IMR-90 (cell line): ENCODE results near the gene BLOC1S4. TPM values are rescaled to one million over a fixed set of nuclear protein-coding genes. Genes with fewer than 3 reads are reported as not detected.

Experiments used
- ATAC-seq: fragments of 200-7000 bp; cut with Tn5 transposase; 2 replicates; pipeline ENCODE4 v1.9.1; 2020; ENCODE audit warnings: low read depth, mild to moderate bottlenecking, moderate library complexity
- BruUV-seq: library from RNA; stranded (reverse); fragments of 400-500 nt; replicated peaks from 2 replicates; lab custom pipeline; 2021; lab: Mats Ljungman, UMichigan
- CTCF ChIA-PET: fragments of 300-600 bp; formaldehyde crosslinking; extraction: SDS; loops from one replicate; lab custom pipeline; 2021; ENCODE audit warnings: antibody characterized with exemption; lab: Yijun Ruan, JAX
- POLR2A ChIA-PET: fragments of 300-600 bp; sonication (Branson Sonifier 250); formaldehyde crosslinking; loops from one replicate; lab custom pipeline; 2022; ENCODE audit warnings: antibody characterized with exemption; ENCODE audit not compliant: unreplicated experiment; lab: Charles Lee
- DNase-seq: peaks from one replicate; pipeline ENCODE4 v3.0.0; 2013
- H2AFZ ChIP-seq: replicated peaks from 2 replicates; pipeline ENCODE3; 2013; ENCODE audit warnings: low read length, mild to moderate bottlenecking; ENCODE audit not compliant: poor library complexity
- H2AK5ac ChIP-seq: 2 replicates; pipeline ENCODE4 v1.6.1; 2013; ENCODE audit warnings: low read depth, low read length, inconsistent platforms
- H2AK9ac ChIP-seq: replicated peaks from 2 replicates; pipeline ENCODE3; 2013; ENCODE audit warnings: mild to moderate bottlenecking, low read depth, low read length, moderate library complexity; ENCODE audit not compliant: poor library complexity
- H2BK120ac ChIP-seq: 2 replicates; pipeline ENCODE4 v1.6.1; 2013; ENCODE audit warnings: low read depth, low read length, inconsistent platforms
- H2BK15ac ChIP-seq: 3 replicates; pipeline ENCODE4 v1.6.1; 2013; ENCODE audit warnings: low read depth, low read length, inconsistent platforms
- H2BK20ac ChIP-seq: 2 replicates; pipeline ENCODE4 v1.6.1; 2013; ENCODE audit warnings: low read depth, mild to moderate bottlenecking, inconsistent platforms, low read length, moderate library complexity
- H2BK5ac ChIP-seq: 2 replicates; pipeline ENCODE4 v1.6.1; 2013; ENCODE audit warnings: mild to moderate bottlenecking, low read depth, low read length, inconsistent platforms; ENCODE audit not compliant: poor library complexity, severe bottlenecking
- H3K14ac ChIP-seq: replicated peaks from 2 replicates; pipeline ENCODE4 v1.6.1; 2013; ENCODE audit warnings: low read depth, low read length, inconsistent platforms
- H3K18ac ChIP-seq: 2 replicates; pipeline ENCODE4 v1.6.1; 2013; ENCODE audit warnings: low read depth, low read length, control low read depth
- H3K23ac ChIP-seq: 2 replicates; pipeline ENCODE4 v1.6.1; 2013; ENCODE audit warnings: low read depth, low read length, inconsistent platforms
- H3K27ac ChIP-seq: 2 replicates; pipeline ENCODE4 v1.5.1; 2013; ENCODE audit warnings: mild to moderate bottlenecking, control low read depth, low read length; ENCODE audit not compliant: insufficient read depth
- H3K27me3 ChIP-seq: 2 replicates; pipeline ENCODE4 v1.6.1; 2013; ENCODE audit warnings: low read length; ENCODE audit not compliant: control insufficient read depth, insufficient read depth
- H3K36me3 ChIP-seq: 2 replicates; pipeline ENCODE4 v1.6.1; 2013; ENCODE audit warnings: low read length, mixed read lengths; ENCODE audit not compliant: control insufficient read depth, insufficient read depth
- H3K4ac ChIP-seq: 2 replicates; pipeline ENCODE4 v1.6.1; 2013; ENCODE audit warnings: low read depth, low read length, inconsistent platforms
- H3K4me1 ChIP-seq: 2 replicates; pipeline ENCODE4 v1.6.1; 2013; ENCODE audit warnings: low read length, mixed read lengths; ENCODE audit not compliant: control insufficient read depth, insufficient read depth
- H3K4me2 ChIP-seq: 2 replicates; pipeline ENCODE4 v1.6.1; 2013; ENCODE audit warnings: low read depth, mild to moderate bottlenecking, control low read depth, low read length, moderate library complexity
- H3K4me3 ChIP-seq: 2 replicates; pipeline ENCODE4 v1.5.1; 2013; ENCODE audit warnings: low read depth, mild to moderate bottlenecking, control low read depth, low read length, moderate library complexity; ENCODE audit not compliant: insufficient read depth
- H3K56ac ChIP-seq: 2 replicates; pipeline ENCODE4 v1.6.1; 2013; ENCODE audit warnings: low read length, inconsistent platforms; ENCODE audit not compliant: insufficient read depth; ENCODE audit errors: extremely low read depth
- H3K79me1 ChIP-seq, 2 experiments: 2 replicates each; pipeline ENCODE4 v1.6.1; 2013; ENCODE audit warnings: low read length in 2 of 2, inconsistent platforms in 1 of 2, low read depth in 1 of 2
- H3K9ac ChIP-seq: 2 replicates; pipeline ENCODE4 v1.6.1; 2013; ENCODE audit warnings: low read depth, low read length, control low read depth
- H3K9me1 ChIP-seq: 2 replicates; pipeline ENCODE4 v1.6.1; 2013; ENCODE audit warnings: low read length, inconsistent platforms; ENCODE audit not compliant: insufficient read depth
- H3K9me3 ChIP-seq: 2 replicates; pipeline ENCODE4 v1.6.1; 2013; ENCODE audit warnings: low read length; ENCODE audit not compliant: control insufficient read depth, insufficient read depth
- H4K20me1 ChIP-seq: 2 replicates; pipeline ENCODE4 v1.6.1; 2013; ENCODE audit warnings: low read length, inconsistent platforms; ENCODE audit not compliant: insufficient read depth
- H4K5ac ChIP-seq: 2 replicates; pipeline ENCODE4 v1.6.1; 2013; ENCODE audit warnings: mild to moderate bottlenecking, low read depth, low read length, control low read depth
- H4K8ac ChIP-seq, 2 experiments: 2 replicates each; pipeline ENCODE4 v1.6.1; 2013; ENCODE audit warnings: low read depth in 2 of 2, low read length in 2 of 2, control low read depth in 1 of 2, inconsistent platforms in 1 of 2
- H4K91ac ChIP-seq: 2 replicates; pipeline ENCODE4 v1.6.1; 2013; ENCODE audit warnings: low read depth, low read length, inconsistent platforms; ENCODE audit not compliant: insufficient read depth
- CTCF ChIP-seq: conservative IDR thresholded peaks from 2 replicates; pipeline ENCODE4 v1.5.1; 2012; ENCODE audit warnings: mild to moderate bottlenecking, low read depth, low read length, improper control_type of control experiment
- MXI1 ChIP-seq: IDR thresholded peaks from 2 replicates; pipeline ENCODE4 v1.6.1; 2012; ENCODE audit warnings: low read depth, mild to moderate bottlenecking, low read length, moderate library complexity, borderline replicate concordance
- NFE2L2 ChIP-seq: fragments of 150-350 bp; IDR thresholded peaks from 2 replicates; pipeline ENCODE4 v1.6.1; 2016; ENCODE audit warnings: low read depth, mild to moderate bottlenecking, low read length
- POLR2A ChIP-seq: IDR thresholded peaks from 2 replicates; pipeline ENCODE4 v1.6.1; 2012; ENCODE audit warnings: mild to moderate bottlenecking, low read depth, low read length
- RAD21 ChIP-seq: IDR thresholded peaks from 2 replicates; pipeline ENCODE4 v1.6.1; 2012; ENCODE audit warnings: low read length, improper control_type of control experiment
- RCOR1 ChIP-seq: IDR thresholded peaks from 2 replicates; pipeline ENCODE4 v1.6.1; 2012; ENCODE audit warnings: mild to moderate bottlenecking, low read length, improper control_type of control experiment; ENCODE audit not compliant: insufficient replicate concordance
- RFX5 ChIP-seq: IDR thresholded peaks from 2 replicates; pipeline ENCODE4 v1.8.0; 2012; ENCODE audit warnings: low read depth, mild to moderate bottlenecking, low read length, moderate library complexity
- SMC3 ChIP-seq: fragments of 150-350 bp; IDR thresholded peaks from 2 replicates; pipeline ENCODE4 v1.6.1; 2016; ENCODE audit warnings: low read depth, mild to moderate bottlenecking, antibody characterized with exemption, low read length, moderate library complexity
- WGBS, 2 experiments: methylation state at CpG; one replicate each; pipeline versions ENCODE4 v1.1.5 to v1.1.7; 2013; ENCODE audit warnings: missing lambda C conversion rate in 2 of 2; ENCODE audit not compliant: insufficient read length in 1 of 2; ENCODE audit errors: extremely low coverage in 2 of 2; 5-methylcytosine and 5-hydroxymethylcytosine counted together
- dilution Hi-C: fragments of 300-500 bp; cut with HindIII; formaldehyde crosslinking; loops from one replicate; pipeline ENCODE4 v1.14.3; 2018; ENCODE audit warnings: low sequenced_read_pairs; ENCODE audit not compliant: unreplicated experiment
- in situ Hi-C: fragments of 300-500 bp; cut with MboI; formaldehyde crosslinking; loops from 3 replicates; pipeline ENCODE4 v1.14.3; 2019; ENCODE audit warnings: low sequenced_read_pairs, inconsistent platforms, mixed read lengths
- intact Hi-C: fragments of 100-400 bp; cut with micrococcal nuclease; formaldehyde crosslinking; loops from 2 replicates; pipeline ENCODE4 v1.10.0; 2022
- polyA plus RNA-seq, 3 experiments: library from polyadenylated mRNA; depleted of rRNA; stranded (reverse); fragments of >200 nt; gene quantifications; 2 replicates each; pipeline ENCODE4 v1.2.3, GENCODE V29; 2012; ENCODE audit warnings: low replicate concordance in 1 of 3
- total RNA-seq: library from RNA; depleted of rRNA; stranded (reverse); fragments of >200 nt; gene quantifications from 2 replicates; pipeline ENCODE4 v1.2.3, GENCODE V29; 2012
- TF ChIP-seq, protein P1 (sequence below): fragments of 150-350 bp; IDR thresholded peaks from 2 replicates; pipeline ENCODE4 v1.6.1; 2016; ENCODE audit warnings: low read depth, mild to moderate bottlenecking, low read length, moderate library complexity, borderline replicate concordance

The BLOC1S4 gene
- total and polyA plus RNA-seq, 2 of the 4 experiments (the other 2 are of a cell fraction) = 8.8 to 22.1 TPM

GRCh38 chr4:6699388-6699787, 16.6 kb upstream of the BLOC1S4 start:
- Histone ChIP-seq H3K27ac (no peak overlapping the region), H3K9ac (no peak overlapping the region), H4K5ac (no peak overlapping the region), H2BK20ac (no peak overlapping the region), H3K9me1 (peaks cover 6% of the 10 kb centered on the region), H3K4ac (no peak overlapping the region), H3K4me1 (peaks cover 14% of the 10 kb centered on the region), H2BK5ac (no peak overlapping the region), H2AK5ac (no peak overlapping the region), H3K36me3 (peaks cover 7% of the 10 kb centered on the region), H2AFZ (no peak overlapping the region), H3K4me2 (no peak overlapping the region), H4K8ac (no peak overlapping the region), H4K20me1 (peaks cover 12% of the 10 kb centered on the region; the same call in 1 of the 2 replicates), H3K79me1 (peaks cover 18 to 40% of the 10 kb centered on the region in 2 experiments), H3K27me3 (no peaks in the 10 kb centered on the region), H3K56ac (no peak overlapping the region), H2BK120ac (no peak overlapping the region), H3K18ac (no peak overlapping the region), H2AK9ac (no peak overlapping the region), H3K14ac (no peak overlapping the region), H2BK15ac (no peak overlapping the region), H3K4me3 (no peak overlapping the region), H4K91ac (no peak overlapping the region), H3K23ac (no peak overlapping the region), H3K9me3 (peaks cover 2% of the 10 kb centered on the region; the same call in 1 of the 2 replicates)
- DNase-seq = no peak
- 46% methylated on average over 2 of the region's 5 CpGs; no CpG with 5 or more reads in 1 of the 2 experiments for WGBS, 2 experiments
- ATAC-seq = no peak
- dilution Hi-C loops = no loop called here
- ChIA-PET POLR2A (no interaction called here), CTCF (interaction anchor here (1.0 kb wide), 1 partner anchor 24 kb away, joined by 3 read pairs; no protein-coding TSS in a partner anchor)
- no TSS peak for BruUV-seq
- TF ChIP-seq CTCF (no peak), NFE2L2 (no peak), SMC3 (no peak), RAD21 (no peak), RCOR1 (no peak), POLR2A (no peak), MXI1 (no peak), RFX5 (no peak)
- TF ChIP-seq, protein P1, sequence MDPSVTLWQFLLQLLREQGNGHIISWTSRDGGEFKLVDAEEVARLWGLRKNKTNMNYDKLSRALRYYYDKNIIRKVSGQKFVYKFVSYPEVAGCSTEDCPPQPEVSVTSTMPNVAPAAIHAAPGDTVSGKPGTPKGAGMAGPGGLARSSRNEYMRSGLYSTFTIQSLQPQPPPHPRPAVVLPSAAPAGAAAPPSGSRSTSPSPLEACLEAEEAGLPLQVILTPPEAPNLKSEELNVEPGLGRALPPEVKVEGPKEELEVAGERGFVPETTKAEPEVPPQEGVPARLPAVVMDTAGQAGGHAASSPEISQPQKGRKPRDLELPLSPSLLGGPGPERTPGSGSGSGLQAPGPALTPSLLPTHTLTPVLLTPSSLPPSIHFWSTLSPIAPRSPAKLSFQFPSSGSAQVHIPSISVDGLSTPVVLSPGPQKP = no peak
- intact Hi-C loops = no loop called here
- in situ Hi-C loops = no loop called here
